Femur (tissue), 1 donor: Measurements from ENCODE around the gene CUL1.

ENCODE experiments used
- DNase-seq: peaks from one replicate; pipeline ENCODE4 v3.0.0-alpha.2; 2017

The CUL1 gene

GRCh38 chr7:148721390-148721789 is 22.7 kb downstream of the CUL1 start:
- DNase-seq, result no peak

GRCh38 chr7:148722340-148723165 is 23.9 kb downstream of the CUL1 start:
- no peak for DNase-seq

GRCh38 chr7:148723166-148723559 is 24.5 kb downstream of the CUL1 start:
- no peak for DNase-seq

- no peak for DNase-seq
These were observed 25.1 kb downstream of the CUL1 start for GRCh38 chr7:148723846-148724245.

- no peak for DNase-seq
These were observed 27.7 kb downstream of the CUL1 start for GRCh38 chr7:148726385-148726784.

GRCh38 chr7:148727501-148728278 is 29.0 kb downstream of the CUL1 start:
- no peak for DNase-seq

GRCh38 chr7:148729984-148730733 is 31.5 kb downstream of the CUL1 start:
- DNase-seq, result no peak

GRCh38 chr7:148732862-148733261 is 34.2 kb downstream of the CUL1 start:
- DNase-seq, result no peak

GRCh38 chr7:148733496-148733895 is 34.8 kb downstream of the CUL1 start:
- DNase-seq, result no peak

- no peak for DNase-seq
These were observed 36.4 kb downstream of the CUL1 start for GRCh38 chr7:148735141-148735540.

- no peak for DNase-seq
These were observed 37.3 kb downstream of the CUL1 start for GRCh38 chr7:148735967-148736366.

GRCh38 chr7:148738737-148739535 is 40.2 kb downstream of the CUL1 start:
- no peak for DNase-seq

GRCh38 chr7:148746135-148746534 is 47.4 kb downstream of the CUL1 start:
- no peak for DNase-seq

- no peak for DNase-seq
These were observed 48.6 kb downstream of the CUL1 start for GRCh38 chr7:148747274-148747673.

- no peak for DNase-seq
These were observed 52.0 kb downstream of the CUL1 start for GRCh38 chr7:148750442-148751355.

- no peak for DNase-seq
These were observed 54.5 kb downstream of the CUL1 start for GRCh38 chr7:148753224-148753623.

GRCh38 chr7:148754912-148755311 is 56.2 kb downstream of the CUL1 start:
- no peak for DNase-seq

GRCh38 chr7:148761499-148762278 is 63.0 kb downstream of the CUL1 start:
- no peak for DNase-seq

- no peak for DNase-seq
These were observed 64.9 kb downstream of the CUL1 start for GRCh38 chr7:148763622-148764021.

GRCh38 chr7:148770004-148770403 is 71.3 kb downstream of the CUL1 start:
- no peak for DNase-seq
